Retinal pigment epithelial cell (primary cell): ENCODE results near the gene FKBP1C.

Experiments
- DNase-seq: peaks from one replicate; pipeline ENCODE4 v3.0.0-alpha.2; 2010; ENCODE audit warnings: low read depth
- H3K4me3 ChIP-seq: 2 replicates; pipeline ENCODE4 v1.5.1; 2011; ENCODE audit warnings: mild to moderate bottlenecking, low read length, control low read depth, moderate library complexity
- TF ChIP-seq, protein P1 (sequence below): conservative IDR thresholded peaks from 2 replicates; pipeline ENCODE4 v1.5.1; 2011; ENCODE audit warnings: low read depth, low read length, control low read depth, inconsistent platforms

FKBP1C gene

DNA sequence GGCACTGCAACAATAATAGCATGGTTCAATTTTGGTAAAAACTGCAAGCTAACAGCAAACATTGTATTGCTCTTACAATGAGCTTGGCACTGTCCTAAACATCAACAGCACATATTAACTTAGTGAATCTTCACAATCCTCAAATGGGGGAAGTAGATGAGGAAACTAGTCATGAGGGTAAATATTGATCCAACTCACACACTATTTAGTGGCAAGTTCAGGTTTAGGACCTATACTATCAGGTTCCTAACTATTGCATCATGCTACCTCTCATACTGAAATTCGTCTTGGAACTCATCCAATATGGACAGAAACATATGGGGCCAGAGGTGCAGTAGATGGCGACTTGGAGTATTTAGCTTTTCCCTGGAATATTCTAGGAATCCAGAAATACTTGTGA is 34.2 kb downstream of the FKBP1C start:
- H3K4me3 ChIP-seq, result no peak overlapping the region
- TF ChIP-seq, protein P1, sequence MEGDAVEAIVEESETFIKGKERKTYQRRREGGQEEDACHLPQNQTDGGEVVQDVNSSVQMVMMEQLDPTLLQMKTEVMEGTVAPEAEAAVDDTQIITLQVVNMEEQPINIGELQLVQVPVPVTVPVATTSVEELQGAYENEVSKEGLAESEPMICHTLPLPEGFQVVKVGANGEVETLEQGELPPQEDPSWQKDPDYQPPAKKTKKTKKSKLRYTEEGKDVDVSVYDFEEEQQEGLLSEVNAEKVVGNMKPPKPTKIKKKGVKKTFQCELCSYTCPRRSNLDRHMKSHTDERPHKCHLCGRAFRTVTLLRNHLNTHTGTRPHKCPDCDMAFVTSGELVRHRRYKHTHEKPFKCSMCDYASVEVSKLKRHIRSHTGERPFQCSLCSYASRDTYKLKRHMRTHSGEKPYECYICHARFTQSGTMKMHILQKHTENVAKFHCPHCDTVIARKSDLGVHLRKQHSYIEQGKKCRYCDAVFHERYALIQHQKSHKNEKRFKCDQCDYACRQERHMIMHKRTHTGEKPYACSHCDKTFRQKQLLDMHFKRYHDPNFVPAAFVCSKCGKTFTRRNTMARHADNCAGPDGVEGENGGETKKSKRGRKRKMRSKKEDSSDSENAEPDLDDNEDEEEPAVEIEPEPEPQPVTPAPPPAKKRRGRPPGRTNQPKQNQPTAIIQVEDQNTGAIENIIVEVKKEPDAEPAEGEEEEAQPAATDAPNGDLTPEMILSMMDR, result no peak
- DNase-seq, result no peak

DNA sequence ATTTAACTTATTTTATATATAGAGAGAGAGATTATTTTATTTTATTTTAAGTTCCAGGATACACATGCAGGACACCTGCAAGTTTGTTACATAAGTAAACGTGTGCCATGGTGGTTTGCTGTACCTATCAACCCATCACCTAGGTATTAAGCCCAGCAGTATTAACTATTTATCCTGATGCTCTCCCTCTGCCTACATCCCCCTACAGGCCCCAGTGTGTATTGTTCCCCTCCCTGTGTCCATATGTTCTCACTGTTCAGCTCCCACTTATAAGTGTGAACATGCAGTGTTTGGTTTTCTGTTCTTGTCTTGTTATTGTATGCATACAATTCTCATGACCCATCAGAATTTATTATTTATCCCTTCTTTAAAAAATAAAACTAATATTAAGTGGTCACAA is 34.6 kb downstream of the FKBP1C start:
- TF ChIP-seq, protein P1, result peak; percentile 41
- H3K4me3 ChIP-seq, result no peak overlapping the region
- no peak for DNase-seq

DNA sequence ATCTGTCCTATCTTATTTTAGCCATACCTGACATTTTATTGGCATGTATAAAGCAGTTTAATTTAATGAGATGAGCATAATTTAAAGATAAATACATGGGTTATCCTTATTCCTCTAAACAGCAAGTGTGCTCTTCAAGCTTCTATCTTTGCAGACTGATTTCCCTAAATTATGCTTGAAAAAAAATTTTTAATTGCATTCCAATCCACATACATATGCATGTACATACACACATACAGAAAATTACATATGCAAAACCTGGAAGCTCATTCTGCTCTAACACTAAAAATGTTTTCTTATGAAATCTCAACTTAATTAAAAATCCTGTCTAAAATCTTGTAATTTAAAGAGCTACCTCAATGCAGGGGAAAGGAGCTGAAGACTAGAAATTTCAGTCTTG is 35.3 kb downstream of the FKBP1C start:
- TF ChIP-seq, protein P1, result no peak
- DNase-seq, result no peak
- H3K4me3 ChIP-seq, result no peak overlapping the region

DNA sequence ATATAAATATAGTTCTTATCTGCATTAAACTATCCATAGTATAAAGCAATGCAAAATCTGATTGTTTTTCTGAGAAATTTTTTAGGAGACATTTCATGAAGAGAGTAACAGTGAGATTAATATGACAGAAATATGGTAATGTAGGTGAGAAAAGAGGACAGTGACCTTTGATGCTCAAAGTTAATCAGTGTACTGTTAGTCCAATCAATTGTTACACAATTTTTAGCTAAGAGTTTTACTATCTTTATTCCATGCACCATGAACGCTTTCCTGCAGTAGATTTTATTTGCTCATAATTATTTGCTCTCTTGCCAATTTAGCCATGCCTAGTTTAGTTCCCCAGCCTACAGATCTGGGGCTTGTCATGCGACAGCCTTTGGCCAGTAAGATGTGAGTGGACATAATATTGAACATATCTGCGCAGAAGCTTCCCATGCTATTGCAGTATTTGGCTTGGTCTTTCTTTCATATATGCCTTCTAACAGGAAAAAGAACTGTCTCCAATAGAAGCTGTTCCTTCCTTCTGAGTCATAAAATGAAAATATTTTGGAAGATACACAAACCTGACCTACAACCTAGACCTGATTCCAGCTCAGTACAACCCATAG is 38.7 kb downstream of the FKBP1C start:
- DNase-seq, result no peak
- TF ChIP-seq, protein P1, result no peak
- H3K4me3 ChIP-seq, result no peak overlapping the region

DNA sequence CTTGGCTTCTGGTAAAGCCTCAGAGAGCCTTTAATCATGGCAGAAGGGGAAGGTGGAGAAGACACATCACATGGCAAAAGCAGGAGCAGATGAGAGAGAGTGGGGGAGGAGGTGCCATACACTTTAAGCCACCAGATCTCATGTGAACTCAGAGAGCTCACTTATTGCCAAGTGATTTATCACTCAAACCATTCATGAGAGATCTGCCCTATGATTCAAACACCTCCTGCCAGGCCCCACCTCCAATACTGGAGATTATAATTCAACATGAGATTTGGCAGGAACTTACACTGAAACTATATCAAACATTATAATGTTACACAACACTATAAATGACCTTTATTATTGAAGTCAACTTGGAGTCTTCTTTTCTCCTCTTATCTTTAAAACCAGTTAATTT is 47.9 kb downstream of the FKBP1C start:
- no peak for DNase-seq
- H3K4me3 ChIP-seq, result no peak overlapping the region
- TF ChIP-seq, protein P1, result no peak

DNA sequence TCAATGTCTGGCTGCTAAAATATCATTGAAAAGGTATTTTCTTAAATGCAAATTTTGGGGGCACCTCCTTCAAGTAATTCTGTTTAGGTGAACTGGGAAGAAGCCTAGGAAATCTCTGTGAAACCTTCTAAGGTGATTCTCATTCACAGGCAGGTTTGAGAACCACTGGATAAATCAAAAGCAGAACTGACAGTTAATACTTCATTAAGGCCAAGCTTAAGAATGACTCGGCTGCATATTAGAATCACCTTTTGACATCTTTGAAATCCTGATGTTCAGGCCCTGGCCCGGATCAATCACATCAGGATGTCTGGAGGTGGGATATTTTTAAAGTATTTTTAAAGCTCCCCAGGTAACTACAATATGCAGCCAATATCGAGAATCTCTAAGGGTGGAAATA is 50.6 kb downstream of the FKBP1C start:
- H3K4me3 ChIP-seq, result no peak overlapping the region
- no peak for DNase-seq
- TF ChIP-seq, protein P1, result no peak
